ENCODE data around the gene HIF1AN.

The HIF1AN gene

GRCh38 chr10:100524638-100525037 lies 11.1 kb upstream of the HIF1AN start:
- no peak overlapping the region for H3K4me3 ChIP-seq (ENCODE audit: low read depth, low read length)
- TF ChIP-seq, protein P1, sequence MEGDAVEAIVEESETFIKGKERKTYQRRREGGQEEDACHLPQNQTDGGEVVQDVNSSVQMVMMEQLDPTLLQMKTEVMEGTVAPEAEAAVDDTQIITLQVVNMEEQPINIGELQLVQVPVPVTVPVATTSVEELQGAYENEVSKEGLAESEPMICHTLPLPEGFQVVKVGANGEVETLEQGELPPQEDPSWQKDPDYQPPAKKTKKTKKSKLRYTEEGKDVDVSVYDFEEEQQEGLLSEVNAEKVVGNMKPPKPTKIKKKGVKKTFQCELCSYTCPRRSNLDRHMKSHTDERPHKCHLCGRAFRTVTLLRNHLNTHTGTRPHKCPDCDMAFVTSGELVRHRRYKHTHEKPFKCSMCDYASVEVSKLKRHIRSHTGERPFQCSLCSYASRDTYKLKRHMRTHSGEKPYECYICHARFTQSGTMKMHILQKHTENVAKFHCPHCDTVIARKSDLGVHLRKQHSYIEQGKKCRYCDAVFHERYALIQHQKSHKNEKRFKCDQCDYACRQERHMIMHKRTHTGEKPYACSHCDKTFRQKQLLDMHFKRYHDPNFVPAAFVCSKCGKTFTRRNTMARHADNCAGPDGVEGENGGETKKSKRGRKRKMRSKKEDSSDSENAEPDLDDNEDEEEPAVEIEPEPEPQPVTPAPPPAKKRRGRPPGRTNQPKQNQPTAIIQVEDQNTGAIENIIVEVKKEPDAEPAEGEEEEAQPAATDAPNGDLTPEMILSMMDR (IDR thresholded peaks at IDR 0.05; ENCODE audit: low read depth, low read length, missing control alignments) = no peak
- DNase-seq (ENCODE audit: low read depth) = no peak
- in situ Hi-C loops (cut with HindIII; ENCODE audit: low sequenced_read_pairs) = no loop called here

GRCh38 chr10:100528123-100528886 lies 7.4 kb upstream of the HIF1AN start:
- DNase-seq (ENCODE audit: low read depth) = no peak
- TF ChIP-seq, protein P1 (IDR thresholded peaks at IDR 0.05; ENCODE audit: low read depth, low read length, missing control alignments) = no peak
- in situ Hi-C loops (cut with HindIII; ENCODE audit: low sequenced_read_pairs) = no loop called here
- peak overlapping the region; percentile 91 for H3K4me3 ChIP-seq (ENCODE audit: low read depth, low read length)

DNA sequence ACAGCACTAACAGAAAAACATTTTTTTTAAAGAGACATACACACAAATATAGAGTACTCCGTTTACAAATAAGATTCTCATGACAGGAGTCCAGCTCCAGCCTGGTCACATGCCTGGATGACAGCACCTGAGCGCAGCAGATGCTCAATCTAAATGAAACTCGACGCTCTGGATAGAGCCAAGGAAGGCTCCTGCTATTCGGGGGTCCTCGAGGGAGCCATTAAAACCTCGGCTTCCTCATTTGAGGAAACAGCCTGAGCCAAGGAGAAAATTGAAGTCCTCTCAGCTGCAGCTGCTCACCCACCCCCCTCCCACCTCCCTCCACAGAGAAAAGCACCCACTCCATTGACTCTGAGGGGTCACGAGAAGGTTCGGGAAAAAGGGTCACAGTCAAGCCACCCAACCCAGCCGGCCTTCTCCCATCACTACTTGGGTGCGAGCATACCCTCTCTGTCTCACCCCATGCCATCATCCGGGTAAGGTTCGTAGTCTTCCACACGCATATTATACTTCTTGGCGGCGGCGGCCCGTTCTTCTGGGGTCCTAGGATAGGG lies 6.7 kb upstream of the HIF1AN start:
- peak overlapping the region; percentile 91 for H3K4me3 ChIP-seq (ENCODE audit: low read depth, low read length)
- in situ Hi-C loops (cut with HindIII; ENCODE audit: low sequenced_read_pairs) = no loop called here
- TF ChIP-seq, protein P1 (IDR thresholded peaks at IDR 0.05; ENCODE audit: low read depth, low read length, missing control alignments) = no peak
- DNase-seq (ENCODE audit: low read depth) = no peak

DNA sequence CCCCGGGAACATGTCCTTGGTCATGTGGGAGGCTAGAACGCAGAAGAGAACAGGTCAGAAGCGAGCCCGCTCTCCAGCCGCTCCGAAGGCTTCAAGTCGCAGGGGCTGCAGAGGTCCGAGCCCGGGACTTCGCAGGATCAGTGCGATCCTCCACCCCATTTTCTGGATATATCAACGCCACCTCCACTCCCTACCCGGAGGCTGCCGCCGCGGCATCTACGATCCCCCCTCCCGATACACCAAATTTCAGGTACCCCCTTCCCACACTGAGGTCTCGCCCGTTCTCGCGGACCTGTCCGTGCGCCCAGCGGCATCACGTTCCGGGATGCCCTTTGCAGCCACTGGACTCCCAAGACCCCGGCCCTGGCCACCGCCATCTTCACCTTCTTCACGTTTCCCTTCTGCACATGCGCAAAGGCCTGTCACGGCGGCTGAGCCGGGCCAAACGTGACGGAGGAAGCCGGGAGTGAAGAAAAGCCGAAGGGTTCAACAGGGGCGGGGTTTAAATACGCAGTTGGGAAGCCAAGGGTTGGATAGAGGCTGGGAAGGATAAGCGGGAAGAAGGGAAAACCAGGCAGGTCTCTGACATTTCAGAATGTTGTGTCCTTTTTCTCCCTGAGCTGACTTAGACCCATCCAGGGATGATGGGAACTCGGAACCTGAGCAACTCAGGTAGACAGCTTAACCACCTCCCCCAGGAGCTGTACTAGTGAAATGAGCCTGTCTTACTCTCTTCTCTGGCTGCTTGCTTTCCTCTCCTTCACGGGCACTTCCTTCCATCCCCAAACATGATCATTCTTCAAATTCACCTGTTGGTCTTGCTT lies 6.1 kb upstream of the HIF1AN start, which contains the start of gene NDUFB8:
Gene NDUFB8, minus strand, starts transcription at position 397 of the 824 bp plus-strand sequence. Its CDS starts 20 bp downstream, at position 377.
- peak within 1 kb of the TSS; percentile 91 for H3K4me3 ChIP-seq (ENCODE audit: low read depth, low read length)
- in situ Hi-C loops (cut with HindIII; ENCODE audit: low sequenced_read_pairs) = no loop called here
- TF ChIP-seq, protein P1 (IDR thresholded peaks at IDR 0.05; ENCODE audit: low read depth, low read length, missing control alignments) = no peak
- DNase-seq (ENCODE audit: low read depth) = peak; percentile 53

DNA sequence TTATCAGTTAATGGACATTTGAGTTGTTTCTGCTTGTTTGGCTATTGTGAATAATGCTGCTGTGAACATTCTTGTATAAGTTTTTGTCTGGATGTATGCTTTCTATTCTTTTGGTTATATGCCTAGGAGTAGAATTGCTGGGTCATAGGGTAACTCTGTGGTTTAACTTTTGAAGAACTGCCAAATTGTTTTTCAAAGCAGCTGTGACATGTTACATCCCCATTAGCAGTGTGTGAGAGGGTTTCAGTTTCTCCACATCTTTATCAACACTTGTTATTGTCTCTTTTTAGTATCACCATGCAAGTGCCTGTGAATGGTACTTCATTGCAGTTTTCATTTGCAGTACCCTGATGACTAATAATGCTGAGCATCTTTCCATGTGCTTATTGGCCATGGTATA lies 4.0 kb upstream of the HIF1AN start:
- TF ChIP-seq, protein P1 (IDR thresholded peaks at IDR 0.05; ENCODE audit: low read depth, low read length, missing control alignments) = no peak
- H3K4me3 ChIP-seq (ENCODE audit: low read depth, low read length) = no peak overlapping the region
- DNase-seq (ENCODE audit: low read depth) = no peak
- in situ Hi-C loops (cut with HindIII; ENCODE audit: low sequenced_read_pairs) = no loop called here

DNA sequence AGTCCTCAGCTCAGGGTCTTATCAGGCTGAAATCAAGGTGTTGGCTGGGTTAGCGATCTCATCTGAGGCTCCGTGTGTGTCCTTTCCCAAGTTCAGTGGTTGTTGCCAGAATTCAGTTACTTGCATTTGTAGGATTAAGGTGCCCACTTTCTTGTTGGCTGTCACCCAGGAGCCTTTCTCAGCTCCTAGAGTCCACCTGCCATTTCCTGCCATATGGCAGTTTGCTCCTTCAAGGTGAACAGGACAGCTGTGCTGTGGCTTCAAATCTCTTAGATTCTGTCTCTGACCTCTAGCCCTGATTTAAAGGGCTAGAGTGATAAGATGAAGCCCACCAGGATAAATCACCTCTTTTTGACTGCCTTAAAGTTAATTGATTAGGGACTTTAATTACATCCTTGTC lies 1.0 kb upstream of the HIF1AN start:
- no peak overlapping the region for H3K4me3 ChIP-seq (ENCODE audit: low read depth, low read length)

More for the DNA sequence above, 1.0 kb upstream of the HIF1AN start:
- TF ChIP-seq, protein P1 (IDR thresholded peaks at IDR 0.05; ENCODE audit: low read depth, low read length, missing control alignments) = no peak
- no peak for DNase-seq (ENCODE audit: low read depth)
- in situ Hi-C loops (cut with HindIII; ENCODE audit: low sequenced_read_pairs) = no loop called here
